GM23338 (cell line): Measurements from ENCODE around the gene MYH15. TPM values are rescaled to one million over a fixed set of nuclear protein-coding genes. Genes with fewer than 3 reads are reported as not detected.

Source experiments
- ATAC-seq: fragments of 200-7000 bp; cut with Tn5 transposase; 3 replicates; pipeline ENCODE4 v1.9.1; 2020
- DNase-seq: peaks from one replicate; pipeline ENCODE4 v3.0.0-alpha.2; 2015; ENCODE audit warnings: low spot score
- H2AFZ ChIP-seq: fragments of 200-600 bp; sonication (generic); 2 replicates; pipeline ENCODE4 v1.8.0; 2016; ENCODE audit warnings: antibody characterized with exemption, mild to moderate bottlenecking, moderate library complexity
- H3F3A ChIP-seq: fragments of 200-600 bp; sonication (generic); replicated peaks from 2 replicates; pipeline ENCODE4 v1.8.0; 2017; ENCODE audit warnings: antibody characterized with exemption, mixed run types, low read depth
- H3K27ac ChIP-seq: fragments of 200-600 bp; sonication (generic); 2 replicates; pipeline ENCODE4 v1.6.1; 2016; ENCODE audit warnings: low read depth
- H3K27me3 ChIP-seq: fragments of 200-600 bp; sonication (generic); 2 replicates; pipeline ENCODE4 v1.8.0; 2016; ENCODE audit warnings: mild to moderate bottlenecking, mixed run types, moderate library complexity; ENCODE audit not compliant: insufficient read depth
- H3K36me3 ChIP-seq: fragments of 200-600 bp; sonication (generic); 2 replicates; pipeline ENCODE4 v1.8.0; 2016; ENCODE audit warnings: mild to moderate bottlenecking; ENCODE audit not compliant: insufficient read depth
- H3K4me1 ChIP-seq: fragments of 200-600 bp; sonication (generic); 2 replicates; pipeline ENCODE4 v1.8.0; 2016; ENCODE audit warnings: mild to moderate bottlenecking, moderate library complexity; ENCODE audit not compliant: insufficient read depth
- H3K4me2 ChIP-seq: fragments of 200-600 bp; sonication (generic); 2 replicates; pipeline ENCODE4 v1.7.1; 2017; ENCODE audit warnings: mixed run types
- H3K4me3 ChIP-seq: fragments of 200-600 bp; sonication (generic); 2 replicates; pipeline ENCODE4 v1.6.1; 2016; ENCODE audit warnings: mixed run types
- H3K79me2 ChIP-seq: fragments of 200-600 bp; sonication (generic); replicated peaks from 2 replicates; pipeline ENCODE4 v1.8.0; 2017; ENCODE audit warnings: mild to moderate bottlenecking; ENCODE audit not compliant: insufficient read depth
- H3K9me2 ChIP-seq: fragments of 200-600 bp; sonication (generic); 2 replicates; pipeline ENCODE4 v1.8.0; 2017; ENCODE audit not compliant: insufficient read depth
- H4K20me1 ChIP-seq: fragments of 200-600 bp; sonication (generic); replicated peaks from 2 replicates; pipeline ENCODE4 v1.8.0; 2017; ENCODE audit warnings: mild to moderate bottlenecking; ENCODE audit not compliant: insufficient read depth
- H3K27ac Mint-ChIP-seq: 2 replicates; pipeline ENCODE4 v1.8.0; 2020; ENCODE audit warnings: inconsistent platforms, mild to moderate bottlenecking, moderate library complexity, mixed read lengths
- H3K27me3 Mint-ChIP-seq: 3 replicates; pipeline ENCODE4 v1.8.0; 2022; ENCODE audit warnings: low read depth, mild to moderate bottlenecking, moderate library complexity, mixed read lengths, inconsistent platforms; ENCODE audit not compliant: insufficient read depth, poor library complexity
- H3K36me3 Mint-ChIP-seq: 3 replicates; pipeline ENCODE4 v1.8.0; 2021; ENCODE audit warnings: low read depth, mild to moderate bottlenecking, inconsistent platforms, moderate library complexity, mixed read lengths
- H3K4me1 Mint-ChIP-seq: 3 replicates; pipeline ENCODE4 v1.8.0; 2020; ENCODE audit warnings: mild to moderate bottlenecking, inconsistent platforms, mixed read lengths
- H3K4me3 Mint-ChIP-seq: 3 replicates; pipeline ENCODE4 v1.8.0; 2021; ENCODE audit warnings: moderate library complexity, mild to moderate bottlenecking, inconsistent platforms, mixed read lengths
- H3K9me3 Mint-ChIP-seq: 3 replicates; pipeline ENCODE4 v1.8.0; 2020; ENCODE audit warnings: moderate library complexity, mild to moderate bottlenecking, inconsistent platforms, mixed read lengths
- CREB1 ChIP-seq: fragments of 250-450 bp; sonication (Bioruptor Pico); IDR thresholded peaks from 2 replicates; pipeline ENCODE4 v1.5.0; 2020; ENCODE audit warnings: low read depth, mild to moderate bottlenecking, moderate library complexity
- EZH2 ChIP-seq: fragments of 200-600 bp; sonication (generic); IDR thresholded peaks from one replicate; pipeline ENCODE4 v1.8.0; 2017; ENCODE audit warnings: antibody characterized with exemption, mild to moderate bottlenecking, low read depth; ENCODE audit not compliant: unreplicated experiment
- EZH2phosphoT487 ChIP-seq: fragments of 200-600 bp; sonication (generic); IDR thresholded peaks from one replicate; pipeline ENCODE4 v1.8.1; 2018; ENCODE audit warnings: antibody characterized with exemption; ENCODE audit not compliant: unreplicated experiment
- JUNB ChIP-seq: IDR thresholded peaks from one replicate; pipeline ENCODE4 v1.6.1; 2016; ENCODE audit warnings: antibody characterized with exemption; ENCODE audit not compliant: unreplicated experiment
- NANOG ChIP-seq: IDR thresholded peaks from 2 replicates; pipeline ENCODE4 v1.6.1; 2016; ENCODE audit warnings: antibody characterized with exemption, borderline replicate concordance
- POLR2AphosphoS5 ChIP-seq: IDR thresholded peaks from 2 replicates; pipeline ENCODE4 v1.6.1; 2016; ENCODE audit warnings: antibody characterized with exemption, low read depth
- STAT1 ChIP-seq: IDR thresholded peaks from one replicate; pipeline ENCODE4 v1.6.1; 2016; ENCODE audit warnings: antibody characterized with exemption; ENCODE audit not compliant: unreplicated experiment
- ZNF114 ChIP-seq: fragments of 250-450 bp; sonication (Bioruptor Pico); IDR thresholded peaks from 2 replicates; pipeline ENCODE4 v1.5.0; 2020; ENCODE audit warnings: mild to moderate bottlenecking, moderate library complexity
- ZNF331 ChIP-seq: fragments of 250-450 bp; sonication (Bioruptor Pico); IDR thresholded peaks from 2 replicates; pipeline ENCODE4 v1.5.0; 2020; ENCODE audit warnings: low read depth, mild to moderate bottlenecking, moderate library complexity
- polyA plus RNA-seq: library from polyadenylated mRNA; unstranded; fragments of >200 nt; fragmentation: Nextera tagmentation; extraction: Ambion mirVana; gene quantifications from 2 replicates; pipeline ENCODE4 v1.2.1, GENCODE V29; 2016
- total RNA-seq: library from RNA; depleted of rRNA; stranded (reverse); fragments of >200 nt; shearing (Covaris generic); gene quantifications from 2 replicates; pipeline ENCODE4 v1.2.3, GENCODE V29; 2014
- TF ChIP-seq, protein P1 (sequence below): fragments of 250-450 bp; sonication (Bioruptor Pico); IDR thresholded peaks from 2 replicates; pipeline ENCODE4 v1.5.0; 2020; ENCODE audit warnings: mild to moderate bottlenecking, moderate library complexity
- TF ChIP-seq, protein P2 (sequence below): IDR thresholded peaks from 2 replicates; pipeline ENCODE4 v1.6.1; 2016; ENCODE audit warnings: antibody characterized with exemption
- TF ChIP-seq, protein P3 (sequence below), 2 experiments: fragments of 200-600 bp in 1 of 2; sonication (generic) in 1 of 2; conservative IDR thresholded peaks; 2 replicates each; pipeline versions ENCODE4 v1.5.1 to v1.6.1; 2016 to 2017; ENCODE audit warnings: antibody characterized with exemption in 2 of 2, low read depth in 2 of 2, mild to moderate bottlenecking in 2 of 2, moderate library complexity in 1 of 2
- TF ChIP-seq, protein P4 (sequence below): IDR thresholded peaks from one replicate; pipeline ENCODE4 v1.6.1; 2018; ENCODE audit warnings: antibody characterized with exemption; ENCODE audit not compliant: unreplicated experiment

The MYH15 gene
- total and polyA plus RNA-seq, 2 experiments from 2014 or later, result 0.07 TPM; not detected in 1

DNA sequence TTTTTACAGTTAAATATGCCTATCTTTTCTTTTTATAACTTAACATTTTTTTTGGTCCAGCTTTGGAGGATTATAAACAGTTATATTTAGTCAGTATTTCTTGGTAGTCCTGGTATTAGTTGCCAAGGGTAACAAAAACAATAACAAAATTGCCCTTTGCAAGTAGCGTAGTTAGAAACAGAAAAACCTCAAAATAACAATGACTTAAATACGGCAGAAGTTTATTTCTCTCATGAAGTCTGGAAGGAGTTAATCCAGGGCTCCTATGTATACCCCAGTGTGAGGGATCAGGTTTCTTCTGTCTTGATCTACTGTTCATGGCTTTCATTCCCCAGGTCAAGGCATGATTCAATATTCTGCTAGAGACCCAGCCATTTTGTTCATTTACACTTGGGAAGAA is 14.1 kb upstream of the MYH15 start (continued):
- TF ChIP-seq, protein P1, sequence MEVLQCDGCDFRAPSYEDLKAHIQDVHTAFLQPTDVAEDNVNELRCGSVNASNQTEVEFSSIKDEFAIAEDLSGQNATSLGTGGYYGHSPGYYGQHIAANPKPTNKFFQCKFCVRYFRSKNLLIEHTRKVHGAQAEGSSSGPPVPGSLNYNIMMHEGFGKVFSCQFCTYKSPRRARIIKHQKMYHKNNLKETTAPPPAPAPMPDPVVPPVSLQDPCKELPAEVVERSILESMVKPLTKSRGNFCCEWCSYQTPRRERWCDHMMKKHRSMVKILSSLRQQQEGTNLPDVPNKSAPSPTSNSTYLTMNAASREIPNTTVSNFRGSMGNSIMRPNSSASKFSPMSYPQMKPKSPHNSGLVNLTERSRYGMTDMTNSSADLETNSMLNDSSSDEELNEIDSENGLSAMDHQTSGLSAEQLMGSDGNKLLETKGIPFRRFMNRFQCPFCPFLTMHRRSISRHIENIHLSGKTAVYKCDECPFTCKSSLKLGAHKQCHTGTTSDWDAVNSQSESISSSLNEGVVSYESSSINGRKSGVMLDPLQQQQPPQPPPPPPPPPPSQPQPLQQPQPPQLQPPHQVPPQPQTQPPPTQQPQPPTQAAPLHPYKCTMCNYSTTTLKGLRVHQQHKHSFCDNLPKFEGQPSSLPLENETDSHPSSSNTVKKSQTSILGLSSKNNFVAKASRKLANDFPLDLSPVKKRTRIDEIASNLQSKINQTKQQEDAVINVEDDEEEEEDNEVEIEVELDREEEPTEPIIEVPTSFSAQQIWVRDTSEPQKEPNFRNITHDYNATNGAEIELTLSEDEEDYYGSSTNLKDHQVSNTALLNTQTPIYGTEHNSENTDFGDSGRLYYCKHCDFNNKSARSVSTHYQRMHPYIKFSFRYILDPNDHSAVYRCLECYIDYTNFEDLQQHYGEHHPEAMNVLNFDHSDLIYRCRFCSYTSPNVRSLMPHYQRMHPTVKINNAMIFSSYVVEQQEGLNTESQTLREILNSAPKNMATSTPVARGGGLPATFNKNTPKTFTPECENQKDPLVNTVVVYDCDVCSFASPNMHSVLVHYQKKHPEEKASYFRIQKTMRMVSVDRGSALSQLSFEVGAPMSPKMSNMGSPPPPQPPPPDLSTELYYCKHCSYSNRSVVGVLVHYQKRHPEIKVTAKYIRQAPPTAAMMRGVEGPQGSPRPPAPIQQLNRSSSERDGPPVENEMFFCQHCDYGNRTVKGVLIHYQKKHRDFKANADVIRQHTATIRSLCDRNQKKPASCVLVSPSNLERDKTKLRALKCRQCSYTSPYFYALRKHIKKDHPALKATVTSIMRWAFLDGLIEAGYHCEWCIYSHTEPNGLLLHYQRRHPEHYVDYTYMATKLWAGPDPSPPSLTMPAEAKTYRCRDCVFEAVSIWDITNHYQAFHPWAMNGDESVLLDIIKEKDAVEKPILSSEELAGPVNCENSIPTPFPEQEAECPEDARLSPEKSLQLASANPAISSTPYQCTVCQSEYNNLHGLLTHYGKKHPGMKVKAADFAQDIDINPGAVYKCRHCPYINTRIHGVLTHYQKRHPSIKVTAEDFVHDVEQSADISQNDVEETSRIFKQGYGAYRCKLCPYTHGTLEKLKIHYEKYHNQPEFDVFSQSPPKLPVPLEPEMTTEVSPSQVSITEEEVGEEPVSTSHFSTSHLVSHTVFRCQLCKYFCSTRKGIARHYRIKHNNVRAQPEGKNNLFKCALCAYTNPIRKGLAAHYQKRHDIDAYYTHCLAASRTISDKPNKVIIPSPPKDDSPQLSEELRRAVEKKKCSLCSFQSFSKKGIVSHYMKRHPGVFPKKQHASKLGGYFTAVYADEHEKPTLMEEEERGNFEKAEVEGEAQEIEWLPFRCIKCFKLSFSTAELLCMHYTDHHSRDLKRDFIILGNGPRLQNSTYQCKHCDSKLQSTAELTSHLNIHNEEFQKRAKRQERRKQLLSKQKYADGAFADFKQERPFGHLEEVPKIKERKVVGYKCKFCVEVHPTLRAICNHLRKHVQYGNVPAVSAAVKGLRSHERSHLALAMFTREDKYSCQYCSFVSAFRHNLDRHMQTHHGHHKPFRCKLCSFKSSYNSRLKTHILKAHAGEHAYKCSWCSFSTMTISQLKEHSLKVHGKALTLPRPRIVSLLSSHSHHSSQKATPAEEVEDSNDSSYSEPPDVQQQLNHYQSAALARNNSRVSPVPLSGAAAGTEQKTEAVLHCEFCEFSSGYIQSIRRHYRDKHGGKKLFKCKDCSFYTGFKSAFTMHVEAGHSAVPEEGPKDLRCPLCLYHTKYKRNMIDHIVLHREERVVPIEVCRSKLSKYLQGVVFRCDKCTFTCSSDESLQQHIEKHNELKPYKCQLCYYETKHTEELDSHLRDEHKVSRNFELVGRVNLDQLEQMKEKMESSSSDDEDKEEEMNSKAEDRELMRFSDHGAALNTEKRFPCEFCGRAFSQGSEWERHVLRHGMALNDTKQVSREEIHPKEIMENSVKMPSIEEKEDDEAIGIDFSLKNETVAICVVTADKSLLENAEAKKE (CRISPR knock-in tag), result no peak
- TF ChIP-seq, protein P2, sequence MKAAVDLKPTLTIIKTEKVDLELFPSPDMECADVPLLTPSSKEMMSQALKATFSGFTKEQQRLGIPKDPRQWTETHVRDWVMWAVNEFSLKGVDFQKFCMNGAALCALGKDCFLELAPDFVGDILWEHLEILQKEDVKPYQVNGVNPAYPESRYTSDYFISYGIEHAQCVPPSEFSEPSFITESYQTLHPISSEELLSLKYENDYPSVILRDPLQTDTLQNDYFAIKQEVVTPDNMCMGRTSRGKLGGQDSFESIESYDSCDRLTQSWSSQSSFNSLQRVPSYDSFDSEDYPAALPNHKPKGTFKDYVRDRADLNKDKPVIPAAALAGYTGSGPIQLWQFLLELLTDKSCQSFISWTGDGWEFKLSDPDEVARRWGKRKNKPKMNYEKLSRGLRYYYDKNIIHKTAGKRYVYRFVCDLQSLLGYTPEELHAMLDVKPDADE, result no peak
- TF ChIP-seq NANOG (no peak), EZH2 (no peak), STAT1 (no peak)

DNA sequence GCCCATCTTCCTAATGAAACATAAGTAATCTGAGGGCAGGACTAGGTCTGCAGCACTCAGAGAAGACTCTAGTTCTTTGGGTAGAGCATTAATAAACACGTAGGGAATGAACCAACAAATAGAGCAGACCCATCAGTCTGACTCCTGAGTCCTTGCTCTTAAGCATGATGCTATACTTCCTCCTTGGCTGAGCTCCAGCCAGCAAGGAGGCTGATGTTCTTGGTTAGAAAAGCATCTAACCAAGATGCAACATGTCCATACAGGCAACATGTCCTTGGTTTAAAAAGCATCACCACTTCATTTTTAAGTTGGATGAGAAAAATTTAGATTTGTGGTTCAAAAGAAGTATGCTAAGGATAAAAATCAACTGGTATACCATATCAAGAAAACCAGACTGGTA is 8.5 kb upstream of the MYH15 start:
- Histone ChIP-seq H3K4me1 (peaks cover 9% of the 10 kb centered on the region; the same call in 1 of the 2 replicates), H4K20me1 (no peaks in the 10 kb centered on the region), H3K79me2 (no peaks in the 10 kb centered on the region), H3K4me3 (no peak overlapping the region), H2AFZ (no peak overlapping the region), H3K9me2 (no peaks in the 10 kb centered on the region), H3F3A (no peaks in the 10 kb centered on the region), H3K27me3 (no peaks in the 10 kb centered on the region), H3K4me2 (no peak overlapping the region), H3K27ac (no peak overlapping the region), H3K36me3 (no peaks in the 10 kb centered on the region)
- ATAC-seq (no peak), DNase-seq (no peak)
- Mint-ChIP-seq H3K27ac (no peak overlapping the region), H3K4me1 (peaks cover 3% of the 10 kb centered on the region; the same call in 2 of the 3 replicates), H3K4me3 (no peak overlapping the region), H3K9me3 (no peaks in the 10 kb centered on the region), H3K36me3 (no peaks in the 10 kb centered on the region), H3K27me3 (no peaks in the 10 kb centered on the region)
- no peak for TF ChIP-seq STAT1
- TF ChIP-seq POLR2AphosphoS5, result no peak
- TF ChIP-seq EZH2, result no peak
- TF ChIP-seq NANOG, result no peak
- no peak for TF ChIP-seq EZH2phosphoT487
- no peak for TF ChIP-seq ZNF114
- TF ChIP-seq, protein P3, sequence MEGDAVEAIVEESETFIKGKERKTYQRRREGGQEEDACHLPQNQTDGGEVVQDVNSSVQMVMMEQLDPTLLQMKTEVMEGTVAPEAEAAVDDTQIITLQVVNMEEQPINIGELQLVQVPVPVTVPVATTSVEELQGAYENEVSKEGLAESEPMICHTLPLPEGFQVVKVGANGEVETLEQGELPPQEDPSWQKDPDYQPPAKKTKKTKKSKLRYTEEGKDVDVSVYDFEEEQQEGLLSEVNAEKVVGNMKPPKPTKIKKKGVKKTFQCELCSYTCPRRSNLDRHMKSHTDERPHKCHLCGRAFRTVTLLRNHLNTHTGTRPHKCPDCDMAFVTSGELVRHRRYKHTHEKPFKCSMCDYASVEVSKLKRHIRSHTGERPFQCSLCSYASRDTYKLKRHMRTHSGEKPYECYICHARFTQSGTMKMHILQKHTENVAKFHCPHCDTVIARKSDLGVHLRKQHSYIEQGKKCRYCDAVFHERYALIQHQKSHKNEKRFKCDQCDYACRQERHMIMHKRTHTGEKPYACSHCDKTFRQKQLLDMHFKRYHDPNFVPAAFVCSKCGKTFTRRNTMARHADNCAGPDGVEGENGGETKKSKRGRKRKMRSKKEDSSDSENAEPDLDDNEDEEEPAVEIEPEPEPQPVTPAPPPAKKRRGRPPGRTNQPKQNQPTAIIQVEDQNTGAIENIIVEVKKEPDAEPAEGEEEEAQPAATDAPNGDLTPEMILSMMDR (conservative IDR thresholded peaks at IDR 0.05; ENCODE audit: low read depth in 2 of 2), result no peak
- no peak for TF ChIP-seq ZNF331
- TF ChIP-seq JUNB, result no peak
- no peak for TF ChIP-seq CREB1 (CRISPR knock-in tag)
- TF ChIP-seq, protein P4, sequence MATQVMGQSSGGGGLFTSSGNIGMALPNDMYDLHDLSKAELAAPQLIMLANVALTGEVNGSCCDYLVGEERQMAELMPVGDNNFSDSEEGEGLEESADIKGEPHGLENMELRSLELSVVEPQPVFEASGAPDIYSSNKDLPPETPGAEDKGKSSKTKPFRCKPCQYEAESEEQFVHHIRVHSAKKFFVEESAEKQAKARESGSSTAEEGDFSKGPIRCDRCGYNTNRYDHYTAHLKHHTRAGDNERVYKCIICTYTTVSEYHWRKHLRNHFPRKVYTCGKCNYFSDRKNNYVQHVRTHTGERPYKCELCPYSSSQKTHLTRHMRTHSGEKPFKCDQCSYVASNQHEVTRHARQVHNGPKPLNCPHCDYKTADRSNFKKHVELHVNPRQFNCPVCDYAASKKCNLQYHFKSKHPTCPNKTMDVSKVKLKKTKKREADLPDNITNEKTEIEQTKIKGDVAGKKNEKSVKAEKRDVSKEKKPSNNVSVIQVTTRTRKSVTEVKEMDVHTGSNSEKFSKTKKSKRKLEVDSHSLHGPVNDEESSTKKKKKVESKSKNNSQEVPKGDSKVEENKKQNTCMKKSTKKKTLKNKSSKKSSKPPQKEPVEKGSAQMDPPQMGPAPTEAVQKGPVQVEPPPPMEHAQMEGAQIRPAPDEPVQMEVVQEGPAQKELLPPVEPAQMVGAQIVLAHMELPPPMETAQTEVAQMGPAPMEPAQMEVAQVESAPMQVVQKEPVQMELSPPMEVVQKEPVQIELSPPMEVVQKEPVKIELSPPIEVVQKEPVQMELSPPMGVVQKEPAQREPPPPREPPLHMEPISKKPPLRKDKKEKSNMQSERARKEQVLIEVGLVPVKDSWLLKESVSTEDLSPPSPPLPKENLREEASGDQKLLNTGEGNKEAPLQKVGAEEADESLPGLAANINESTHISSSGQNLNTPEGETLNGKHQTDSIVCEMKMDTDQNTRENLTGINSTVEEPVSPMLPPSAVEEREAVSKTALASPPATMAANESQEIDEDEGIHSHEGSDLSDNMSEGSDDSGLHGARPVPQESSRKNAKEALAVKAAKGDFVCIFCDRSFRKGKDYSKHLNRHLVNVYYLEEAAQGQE, result no peak
